Stimulated activated CD8-positive, alpha-beta memory T cell treated with anti-CD3 and anti-CD28 coated beads, Interleukin-2, amount 100 ng/mL, for 1 hour (primary cell): ENCODE data around the gene SPIRE1.
"Not testable (repeated sequence)": the region's sequence is repeated elsewhere in the genome, so short reads cannot be mapped to it uniquely, and the experiment has no call there.

Source experiments
- DNase-seq, 2 donors: peaks; one replicate each; pipeline ENCODE4 v3.0.0-alpha.2; 2020; ENCODE audit warnings: low read depth in 2 of 2

Gene SPIRE1

GRCh38 chr18:12552879-12553242, 105.0 kb downstream of the SPIRE1 start:
- no peak for DNase-seq

- not testable (repeated sequence) for DNase-seq
These were observed 105.7 kb downstream of the SPIRE1 start for GRCh38 chr18:12551943-12552878.

- DNase-seq, result not testable (repeated sequence)
These were observed 106.4 kb downstream of the SPIRE1 start for GRCh38 chr18:12551466-12551865.

- DNase-seq, result no peak
These were observed 114.2 kb downstream of the SPIRE1 start for GRCh38 chr18:12543697-12544096.

GRCh38 chr18:12540751-12541150, 117.2 kb downstream of the SPIRE1 start:
- DNase-seq, result no peak

- not testable (repeated sequence) for DNase-seq
These were observed 118.7 kb downstream of the SPIRE1 start for GRCh38 chr18:12539158-12539557.

GRCh38 chr18:12534820-12535219, 123.1 kb downstream of the SPIRE1 start:
- DNase-seq, result no peak

GRCh38 chr18:12532661-12533060, 125.2 kb downstream of the SPIRE1 start:
- DNase-seq, result no peak

GRCh38 chr18:12531749-12532148, 126.2 kb downstream of the SPIRE1 start:
- no peak for DNase-seq

GRCh38 chr18:12520442-12520992, 137.4 kb downstream of the SPIRE1 start:
- no peak for DNase-seq

GRCh38 chr18:12518832-12519531, 138.9 kb downstream of the SPIRE1 start:
- DNase-seq, result no peak

- DNase-seq, result no peak
These were observed 139.6 kb downstream of the SPIRE1 start for GRCh38 chr18:12518326-12518725.

- no peak for DNase-seq
These were observed 140.6 kb downstream of the SPIRE1 start for GRCh38 chr18:12517142-12517825.

GRCh38 chr18:12516049-12516630, 141.8 kb downstream of the SPIRE1 start:
- no peak for DNase-seq

GRCh38 chr18:12515550-12515949, 142.4 kb downstream of the SPIRE1 start:
- DNase-seq, result no peak

GRCh38 chr18:12507007-12507406, 150.9 kb downstream of the SPIRE1 start:
- no peak for DNase-seq

- no peak for DNase-seq
These were observed 156.9 kb downstream of the SPIRE1 start for GRCh38 chr18:12500986-12501385.

GRCh38 chr18:12497839-12498238, 160.1 kb downstream of the SPIRE1 start:
- DNase-seq, result no peak

- no peak for DNase-seq
These were observed 160.6 kb downstream of the SPIRE1 start for GRCh38 chr18:12497296-12497695.

- no peak for DNase-seq
These were observed 165.0 kb downstream of the SPIRE1 start for GRCh38 chr18:12492907-12493306.

- no peak for DNase-seq
These were observed 166.1 kb downstream of the SPIRE1 start for GRCh38 chr18:12491611-12492435.
